CD14-positive monocyte (primary cell): ENCODE results near the gene FMO1. TPM values are rescaled to one million over a fixed set of nuclear protein-coding genes. Genes with fewer than 3 reads are reported as not detected.

Experiments
- DNase-seq, 3 donors: peaks; one replicate each; pipeline ENCODE4 v3.0.0-alpha.2; 2011 to 2022
- H2AFZ ChIP-seq: 2 replicates; pipeline ENCODE4 v1.6.0; 2012; ENCODE audit warnings: mild to moderate bottlenecking, low read depth, low read length, inconsistent platforms; ENCODE audit not compliant: insufficient read depth, poor library complexity, severe bottlenecking
- H3K27ac ChIP-seq, 2 donors: 1 replicate in 1 of 2; 2 replicates in 1 of 2; pipeline ENCODE4 v1.5.1; 2012 to 2013; ENCODE audit warnings: low read length in 2 of 2, control low read depth in 1 of 2, inconsistent platforms in 1 of 2, low read depth in 1 of 2, mild to moderate bottlenecking in 1 of 2
- H3K27me3 ChIP-seq, 2 donors: one replicate each; pipeline versions ENCODE4 v1.6.0 to v1.6.1; 2011 to 2013; ENCODE audit warnings: low read length in 2 of 2; ENCODE audit not compliant: control insufficient read depth in 2 of 2, insufficient read depth in 2 of 2
- H3K36me3 ChIP-seq, 2 donors: replicated peaks in 1 of 2; 1 replicate in 1 of 2; 2 replicates in 1 of 2; pipeline versions ENCODE4 v1.5.1 to v1.6.1; 2012 to 2013; ENCODE audit warnings: low read length in 2 of 2, control low read depth in 1 of 2, inconsistent platforms in 1 of 2, mild to moderate bottlenecking in 1 of 2; ENCODE audit not compliant: insufficient read depth in 2 of 2, control insufficient read depth in 1 of 2
- H3K4me1 ChIP-seq, 2 donors: 1 replicate in 1 of 2; 2 replicates in 1 of 2; pipeline versions ENCODE4 v1.5.1 to v1.6.1; 2012 to 2013; ENCODE audit warnings: low read length in 2 of 2, control low read depth in 1 of 2, inconsistent platforms in 1 of 2, mild to moderate bottlenecking in 1 of 2, moderate library complexity in 1 of 2; ENCODE audit not compliant: insufficient read depth in 2 of 2, control insufficient read depth in 1 of 2
- H3K4me2 ChIP-seq: replicated peaks from 2 replicates; pipeline ENCODE3; 2012; ENCODE audit warnings: low read length, moderate library complexity, mild to moderate bottlenecking; ENCODE audit not compliant: poor library complexity, severe bottlenecking; ENCODE audit errors: extremely low read depth
- H3K4me3 ChIP-seq, 3 experiments: fragments of 200-600 bp in 1 of 3; sonication (generic) in 1 of 3; replicated peaks in 1 of 3; 1 replicate in 2 of 3; 2 replicates in 1 of 3; pipeline ENCODE4 v1.5.1; 2011 to 2013; ENCODE audit warnings: low read length in 3 of 3, mild to moderate bottlenecking in 3 of 3, control low read depth in 2 of 3, low read depth in 2 of 3, inconsistent platforms in 1 of 3, moderate library complexity in 1 of 3
- H3K79me2 ChIP-seq: 2 replicates; pipeline ENCODE4 v1.6.0; 2012; ENCODE audit warnings: mild to moderate bottlenecking, control low read depth, inconsistent platforms, low read length, moderate library complexity; ENCODE audit not compliant: insufficient read depth
- H3K9ac ChIP-seq: 2 replicates; pipeline ENCODE4 v1.6.0; 2017; ENCODE audit warnings: low read length, mild to moderate bottlenecking; ENCODE audit not compliant: insufficient read depth, poor library complexity, severe bottlenecking
- H3K9me3 ChIP-seq, 2 donors: replicated peaks in 1 of 2; 1 replicate in 1 of 2; 2 replicates in 1 of 2; pipeline versions ENCODE4 v1.5.1 to v1.6.1; 2012 to 2013; ENCODE audit warnings: low read length in 2 of 2, control low read depth in 1 of 2; ENCODE audit not compliant: control insufficient read depth in 1 of 2, insufficient read depth in 1 of 2
- H4K20me1 ChIP-seq: 2 replicates; pipeline ENCODE4 v1.6.0; 2012; ENCODE audit warnings: mild to moderate bottlenecking, low read length, control low read depth, moderate library complexity; ENCODE audit not compliant: insufficient read depth
- H3K27ac Mint-ChIP-seq, 7 donors: one replicate each; pipeline ENCODE4 v1.8.0; 2020; ENCODE audit warnings: mild to moderate bottlenecking in 7 of 7, mixed read lengths in 7 of 7, moderate library complexity in 6 of 7, inconsistent platforms in 2 of 7
- H3K27me3 Mint-ChIP-seq, 3 donors: one replicate each; pipeline ENCODE4 v1.8.0; 2021 to 2022; ENCODE audit warnings: low read depth in 3 of 3, mild to moderate bottlenecking in 3 of 3, mixed read lengths in 3 of 3, moderate library complexity in 3 of 3, inconsistent platforms in 1 of 3
- H3K36me3 Mint-ChIP-seq, 2 donors: one replicate each; pipeline ENCODE4 v1.8.0; 2020; ENCODE audit warnings: mixed read lengths in 2 of 2, inconsistent platforms in 1 of 2, mild to moderate bottlenecking in 1 of 2
- H3K4me1 Mint-ChIP-seq: one replicate; pipeline ENCODE4 v1.8.0; 2020; ENCODE audit warnings: mild to moderate bottlenecking, mixed read lengths
- H3K4me3 Mint-ChIP-seq, 2 donors: one replicate each; pipeline ENCODE4 v1.8.0; 2020; ENCODE audit warnings: mild to moderate bottlenecking in 2 of 2, mixed read lengths in 2 of 2, moderate library complexity in 1 of 2
- H3K9me3 Mint-ChIP-seq, 7 donors: one replicate each; pipeline ENCODE4 v1.8.0; 2020 to 2022; ENCODE audit warnings: mixed read lengths in 7 of 7, mild to moderate bottlenecking in 6 of 7, moderate library complexity in 6 of 7, inconsistent platforms in 2 of 7
- WGBS: methylation state at CpG from one replicate; pipeline ENCODE4 v1.1.5; 2013; ENCODE audit warnings: missing lambda C conversion rate; ENCODE audit not compliant: insufficient coverage; 5-methylcytosine and 5-hydroxymethylcytosine counted together
- intact Hi-C, 2 donors: fragments of 100-400 bp; cut with micrococcal nuclease; formaldehyde crosslinking; loops; one replicate each; pipeline versions ENCODE4 v1.15.0 to v1.15.1; 2023
- polyA plus RNA-seq, 3 donors: library from polyadenylated mRNA; depleted of rRNA in 1 of 3; unstranded in 2 of 3; stranded (reverse) in 1 of 3; fragments of 300-500 nt in 2 of 3; fragments of >200 nt in 1 of 3; fragmentation: Illumina TruSeq in 2 of 3; gene quantifications; 1 replicate in 2 of 3; 2 replicates in 1 of 3; pipeline ENCODE4 v1.2.3, GENCODE V29; 2012 to 2021
- TF ChIP-seq, protein P1 (sequence below): fragments of 200-600 bp; IDR thresholded peaks from one replicate; pipeline ENCODE4 v1.8.0; 2022; ENCODE audit warnings: antibody characterized with exemption, mild to moderate bottlenecking

Gene FMO1
- polyA plus RNA-seq, 3 donors, result not detected

DNA sequence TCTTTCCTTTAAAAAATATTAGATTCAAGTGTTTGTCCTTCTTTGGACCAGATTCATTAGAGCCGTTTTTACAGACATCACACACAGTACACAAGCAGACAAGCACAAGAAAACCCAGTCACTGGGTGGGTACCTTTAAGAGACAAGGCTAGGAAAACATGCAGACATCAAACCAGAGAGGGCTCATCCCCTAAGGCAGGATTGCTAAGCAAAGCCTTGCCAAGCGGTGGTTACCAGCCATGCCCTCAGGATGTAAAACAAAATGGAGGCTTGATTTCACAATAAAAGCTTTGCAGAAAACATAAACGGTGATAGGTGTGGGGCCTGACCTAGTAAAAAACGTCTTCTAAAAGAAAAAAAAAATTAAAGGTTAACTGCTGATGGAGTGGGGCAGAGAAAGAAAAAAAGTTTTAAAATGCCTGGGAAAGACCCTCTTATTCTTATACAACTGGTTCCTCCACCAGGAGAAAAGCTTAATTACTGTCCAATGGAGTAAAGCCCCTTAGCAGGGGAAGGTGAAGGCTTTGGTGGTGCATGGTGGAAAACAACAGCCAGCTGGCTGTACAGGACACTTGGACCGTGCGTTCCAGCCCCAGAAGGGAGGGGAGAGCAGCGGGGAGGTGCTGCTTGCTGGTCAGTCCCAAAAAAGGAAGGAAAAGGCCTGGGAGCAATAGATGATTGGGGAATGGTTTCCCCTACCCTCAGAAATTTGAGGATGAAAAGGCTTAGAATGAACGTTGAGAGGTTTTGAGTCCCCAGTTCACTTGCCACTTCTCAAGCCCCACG is 30.4 kb upstream of the FMO1 start:
- intact Hi-C loops, result no loop called here
- H3K27ac Mint-ChIP-seq, result no peak overlapping the region
- no peak overlapping the region for H2AFZ ChIP-seq

DNA sequence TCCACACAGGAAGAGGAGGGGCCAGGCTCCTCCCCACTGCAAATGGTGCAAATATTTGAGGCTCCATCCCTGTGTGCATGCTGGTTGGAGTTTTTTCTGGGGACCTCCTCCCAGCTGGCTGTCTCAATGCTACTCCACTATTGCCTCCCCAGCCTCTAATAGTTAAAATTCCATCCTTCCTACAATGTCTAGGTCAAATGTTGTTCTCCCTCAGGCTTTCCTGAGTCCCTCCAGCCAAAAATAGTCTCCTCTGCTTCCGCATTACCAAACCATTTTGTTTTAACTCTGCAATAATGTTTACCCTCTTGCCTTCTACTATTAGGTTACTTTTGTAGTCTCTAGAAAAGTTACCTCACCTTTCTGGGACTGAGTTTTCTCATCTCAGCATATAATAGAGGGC is 29.6 kb upstream of the FMO1 start:
- Mint-ChIP-seq H3K27me3 (peaks cover 0 to 3% (median 2%) of the 10 kb centered on the region in 3 donors), H3K36me3 (peaks cover 0 to 3% of the 10 kb centered on the region in 2 donors), H3K9me3 (peaks cover 0 to 7% (median 2%) of the 10 kb centered on the region in 7 donors), H3K4me3 (no peak overlapping the region), H3K4me1 (peaks cover under 1% of the 10 kb centered on the region), H3K27ac (no peak overlapping the region)
- H3K4me1 ChIP-seq, result peaks cover under 1 to 2% of the 10 kb centered on the region in 2 donors
- TF ChIP-seq, protein P1, sequence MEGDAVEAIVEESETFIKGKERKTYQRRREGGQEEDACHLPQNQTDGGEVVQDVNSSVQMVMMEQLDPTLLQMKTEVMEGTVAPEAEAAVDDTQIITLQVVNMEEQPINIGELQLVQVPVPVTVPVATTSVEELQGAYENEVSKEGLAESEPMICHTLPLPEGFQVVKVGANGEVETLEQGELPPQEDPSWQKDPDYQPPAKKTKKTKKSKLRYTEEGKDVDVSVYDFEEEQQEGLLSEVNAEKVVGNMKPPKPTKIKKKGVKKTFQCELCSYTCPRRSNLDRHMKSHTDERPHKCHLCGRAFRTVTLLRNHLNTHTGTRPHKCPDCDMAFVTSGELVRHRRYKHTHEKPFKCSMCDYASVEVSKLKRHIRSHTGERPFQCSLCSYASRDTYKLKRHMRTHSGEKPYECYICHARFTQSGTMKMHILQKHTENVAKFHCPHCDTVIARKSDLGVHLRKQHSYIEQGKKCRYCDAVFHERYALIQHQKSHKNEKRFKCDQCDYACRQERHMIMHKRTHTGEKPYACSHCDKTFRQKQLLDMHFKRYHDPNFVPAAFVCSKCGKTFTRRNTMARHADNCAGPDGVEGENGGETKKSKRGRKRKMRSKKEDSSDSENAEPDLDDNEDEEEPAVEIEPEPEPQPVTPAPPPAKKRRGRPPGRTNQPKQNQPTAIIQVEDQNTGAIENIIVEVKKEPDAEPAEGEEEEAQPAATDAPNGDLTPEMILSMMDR, result no peak
- H3K4me3 ChIP-seq, result no peak overlapping the region
- no peaks in the 10 kb centered on the region for H3K27me3 ChIP-seq
- intact Hi-C loops, result no loop called here
- H3K9me3 ChIP-seq, result no peaks in the 10 kb centered on the region
- WGBS, result no CpG with 5 or more reads among the region's 1 CpG
- no peak overlapping the region for H3K9ac ChIP-seq
- no peaks in the 10 kb centered on the region for H4K20me1 ChIP-seq
- H3K4me2 ChIP-seq, result no peak overlapping the region
- no peaks in the 10 kb centered on the region for H3K36me3 ChIP-seq
- H3K79me2 ChIP-seq, result no peaks in the 10 kb centered on the region
- no peak overlapping the region for H2AFZ ChIP-seq
- DNase-seq, result no peak
- H3K27ac ChIP-seq, result no peak overlapping the region

More for the DNA sequence above, 30.4 kb upstream of the FMO1 start:
- Histone ChIP-seq H3K27me3 (no peaks in the 10 kb centered on the region), H4K20me1 (no peaks in the 10 kb centered on the region), H3K79me2 (no peaks in the 10 kb centered on the region), H3K4me3 (no peak overlapping the region), H3K4me2 (no peak overlapping the region), H3K36me3 (no peaks in the 10 kb centered on the region), H3K9me3 (no peaks in the 10 kb centered on the region), H3K4me1 (peaks cover 8 to 10% of the 10 kb centered on the region in 2 donors), H3K27ac (no peak overlapping the region), H3K9ac (no peak overlapping the region)
- Mint-ChIP-seq H3K4me1 (peaks cover 9% of the 10 kb centered on the region), H3K4me3 (no peak overlapping the region), H3K9me3 (peaks cover 0 to 7% (median 2%) of the 10 kb centered on the region in 7 donors), H3K27me3 (peaks cover 0 to 3% (median 2%) of the 10 kb centered on the region in 3 donors), H3K36me3 (peaks cover 0 to 3% of the 10 kb centered on the region in 2 donors)
- TF ChIP-seq, protein P1, result no peak
- 95% methylated on average over 6 of the region's 9 CpGs for WGBS
- no peak for DNase-seq
